ENCODE data around the gene ZYX. TPM values are rescaled to one million over a fixed set of nuclear protein-coding genes. Genes with fewer than 3 reads are reported as not detected.
A peak's percentile ranks its signal among the peaks of the same experiment; 100 is the strongest.
"Not testable (repeated sequence)": the region's sequence is repeated elsewhere in the genome, so short reads cannot be mapped to it uniquely, and the experiment has no call there.

Gene ZYX
- total RNA-seq, 2 donors from 2014 or later, result 54.9 to 110 TPM

GRCh38 chr7:143391462-143392404, 10.6 kb downstream of the ZYX start:
- H3K4me1 ChIP-seq, result peaks cover 6% of the 10 kb centered on the region
- no peaks in the 10 kb centered on the region for H3K36me3 ChIP-seq
- no peaks in the 10 kb centered on the region for H3K9me3 ChIP-seq
- H3K27ac ChIP-seq, result peak overlapping the region; percentile 64
- H3K27me3 ChIP-seq, result no peaks in the 10 kb centered on the region
- no peak overlapping the region for H3K4me3 ChIP-seq
- H3K9ac ChIP-seq (ENCODE audit: low read depth in 2 of 2, low read length in 2 of 2), result peak overlapping the region in 1 of 2 donors; percentile 54
- no peak for TF ChIP-seq CTCF (IDR thresholded peaks at IDR 0.05)
- peak; percentile 55 for DNase-seq
- intact Hi-C loops (cut with DNase I), result no loop called here

- H3K9me3 ChIP-seq; H3K4me3 ChIP-seq; H3K36me3 ChIP-seq; intact Hi-C loops (cut with DNase I); H3K4me1 ChIP-seq; DNase-seq; H3K27me3 ChIP-seq: not testable (repeated sequence)
- H3K27ac ChIP-seq, result peak overlapping the region; percentile 64
- peak overlapping the region in 1 of 2 donors; percentile 54 for H3K9ac ChIP-seq (ENCODE audit: low read depth in 2 of 2, low read length in 2 of 2)
These were observed 11.3 kb downstream of the ZYX start for GRCh38 chr7:143392427-143392826.

GRCh38 chr7:143392875-143393266, 11.7 kb downstream of the ZYX start:
- H3K4me1 ChIP-seq, result peaks cover 6% of the 10 kb centered on the region
- no peaks in the 10 kb centered on the region for H3K27me3 ChIP-seq
- intact Hi-C loops (cut with DNase I), result no loop called here
- TF ChIP-seq CTCF (IDR thresholded peaks at IDR 0.05), result no peak
- H3K36me3 ChIP-seq, result no peaks in the 10 kb centered on the region
- DNase-seq, result no peak
- H3K9me3 ChIP-seq, result no peaks in the 10 kb centered on the region
- H3K4me3 ChIP-seq, result no peak overlapping the region
- no peak overlapping the region for H3K27ac ChIP-seq
- H3K9ac ChIP-seq (ENCODE audit: low read depth in 2 of 2, low read length in 2 of 2), result no peak overlapping the region

GRCh38 chr7:143393267-143394041, 12.3 kb downstream of the ZYX start:
- TF ChIP-seq CTCF (IDR thresholded peaks at IDR 0.05), result no peak
- DNase-seq, result no peak
- no peak overlapping the region for H3K9ac ChIP-seq (ENCODE audit: low read depth in 2 of 2, low read length in 2 of 2)
- no peak overlapping the region for H3K27ac ChIP-seq
- intact Hi-C loops (cut with DNase I), result no loop called here
- H3K36me3 ChIP-seq, result no peaks in the 10 kb centered on the region
- no peak overlapping the region for H3K4me3 ChIP-seq
- H3K9me3 ChIP-seq, result no peaks in the 10 kb centered on the region
- no peaks in the 10 kb centered on the region for H3K27me3 ChIP-seq
- H3K4me1 ChIP-seq, result peaks cover 6% of the 10 kb centered on the region

- H3K4me3 ChIP-seq, result no peak overlapping the region
- intact Hi-C loops (cut with DNase I), result no loop called here
- no peaks in the 10 kb centered on the region for H3K9me3 ChIP-seq
- no peak overlapping the region for H3K27ac ChIP-seq
- no peak for DNase-seq
- peaks cover 6% of the 10 kb centered on the region for H3K4me1 ChIP-seq
- H3K9ac ChIP-seq (ENCODE audit: low read depth in 2 of 2, low read length in 2 of 2), result no peak overlapping the region
- no peaks in the 10 kb centered on the region for H3K36me3 ChIP-seq
- H3K27me3 ChIP-seq, result no peaks in the 10 kb centered on the region
- no peak for TF ChIP-seq CTCF (IDR thresholded peaks at IDR 0.05)
These were observed 12.9 kb downstream of the ZYX start for GRCh38 chr7:143394068-143394467.

All from colonic mucosa (tissue), 4 donors.